Loucy (cell line): ENCODE results near the gene KBTBD3.
A peak's percentile ranks its signal among the peaks of the same experiment; 100 is the strongest.

Source experiments
- H2AFZ ChIP-seq: fragments of 200-600 bp; sonication (generic); 2 replicates; pipeline ENCODE4 v1.6.0; 2016; ENCODE audit warnings: antibody characterized with exemption, mild to moderate bottlenecking, low read length, moderate library complexity
- H3F3A ChIP-seq: fragments of 200-600 bp; 2 replicates; pipeline ENCODE4 v1.6.0; 2016; ENCODE audit warnings: antibody characterized with exemption, low read depth, mild to moderate bottlenecking
- H3K27me3 ChIP-seq: fragments of 200-600 bp; sonication (generic); 2 replicates; pipeline ENCODE4 v1.6.1; 2014; ENCODE audit warnings: low read length, mild to moderate bottlenecking; ENCODE audit not compliant: insufficient read depth, poor library complexity, severe bottlenecking
- H3K36me3 ChIP-seq: fragments of 200-600 bp; sonication (generic); 2 replicates; pipeline ENCODE4 v1.6.1; 2016; ENCODE audit warnings: low read length; ENCODE audit not compliant: insufficient read depth
- H3K4me1 ChIP-seq: fragments of 200-600 bp; sonication (generic); 2 replicates; pipeline ENCODE4 v1.5.1; 2014; ENCODE audit warnings: low read length, mild to moderate bottlenecking; ENCODE audit not compliant: insufficient read depth, poor library complexity, severe bottlenecking
- H3K4me2 ChIP-seq: fragments of 200-600 bp; sonication (generic); 2 replicates; pipeline ENCODE4 v1.6.0; 2014; ENCODE audit warnings: antibody characterized with exemption, low read length, low read depth, mild to moderate bottlenecking; ENCODE audit not compliant: poor library complexity, severe bottlenecking
- H3K4me3 ChIP-seq: fragments of 200-600 bp; sonication (generic); 2 replicates; pipeline ENCODE4 v1.5.1; 2014; ENCODE audit warnings: low read length, mild to moderate bottlenecking, mixed read lengths; ENCODE audit not compliant: poor library complexity, severe bottlenecking
- H3K79me2 ChIP-seq: fragments of 200-600 bp; sonication (generic); 2 replicates; pipeline ENCODE4 v1.6.1; 2014; ENCODE audit warnings: low read length; ENCODE audit not compliant: insufficient read depth
- H3K9ac ChIP-seq: fragments of 200-600 bp; sonication (generic); 2 replicates; pipeline ENCODE4 v1.6.0; 2014; ENCODE audit warnings: mild to moderate bottlenecking, low read depth, low read length, moderate library complexity; ENCODE audit not compliant: poor library complexity, severe bottlenecking
- H3K9me2 ChIP-seq: fragments of 200-600 bp; sonication (generic); replicated peaks from 2 replicates; pipeline ENCODE4 v1.6.1; 2016; ENCODE audit warnings: low read depth, low read length, mixed read lengths
- H3K9me3 ChIP-seq: fragments of 200-600 bp; sonication (generic); 2 replicates; pipeline ENCODE4 v1.6.1; 2014; ENCODE audit warnings: mild to moderate bottlenecking, antibody characterized with exemption, low read length, low read depth; ENCODE audit not compliant: insufficient read depth
- H4K20me1 ChIP-seq: fragments of 200-600 bp; sonication (generic); 2 replicates; pipeline ENCODE4 v1.6.0; 2014; ENCODE audit warnings: antibody characterized with exemption, low read length, mild to moderate bottlenecking; ENCODE audit not compliant: insufficient read depth, poor library complexity, severe bottlenecking
- EZH2phosphoT487 ChIP-seq: fragments of 200-600 bp; IDR thresholded peaks from 2 replicates; pipeline ENCODE4 v1.6.1; 2018; ENCODE audit warnings: antibody characterized with exemption, mild to moderate bottlenecking, moderate library complexity, borderline replicate concordance
- TF ChIP-seq, protein P1 (sequence below): fragments of 200-600 bp; sonication (generic); conservative IDR thresholded peaks from 2 replicates; pipeline ENCODE4 v1.5.1; 2014; ENCODE audit warnings: mild to moderate bottlenecking, antibody characterized with exemption, low read length

KBTBD3 gene, protein sequence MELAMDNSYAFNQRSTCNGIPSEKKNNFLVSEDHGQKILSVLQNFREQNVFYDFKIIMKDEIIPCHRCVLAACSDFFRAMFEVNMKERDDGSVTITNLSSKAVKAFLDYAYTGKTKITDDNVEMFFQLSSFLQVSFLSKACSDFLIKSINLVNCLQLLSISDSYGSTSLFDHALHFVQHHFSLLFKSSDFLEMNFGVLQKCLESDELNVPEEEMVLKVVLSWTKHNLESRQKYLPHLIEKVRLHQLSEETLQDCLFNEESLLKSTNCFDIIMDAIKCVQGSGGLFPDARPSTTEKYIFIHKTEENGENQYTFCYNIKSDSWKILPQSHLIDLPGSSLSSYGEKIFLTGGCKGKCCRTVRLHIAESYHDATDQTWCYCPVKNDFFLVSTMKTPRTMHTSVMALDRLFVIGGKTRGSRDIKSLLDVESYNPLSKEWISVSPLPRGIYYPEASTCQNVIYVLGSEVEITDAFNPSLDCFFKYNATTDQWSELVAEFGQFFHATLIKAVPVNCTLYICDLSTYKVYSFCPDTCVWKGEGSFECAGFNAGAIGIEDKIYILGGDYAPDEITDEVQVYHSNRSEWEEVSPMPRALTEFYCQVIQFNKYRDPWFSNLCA

DNA sequence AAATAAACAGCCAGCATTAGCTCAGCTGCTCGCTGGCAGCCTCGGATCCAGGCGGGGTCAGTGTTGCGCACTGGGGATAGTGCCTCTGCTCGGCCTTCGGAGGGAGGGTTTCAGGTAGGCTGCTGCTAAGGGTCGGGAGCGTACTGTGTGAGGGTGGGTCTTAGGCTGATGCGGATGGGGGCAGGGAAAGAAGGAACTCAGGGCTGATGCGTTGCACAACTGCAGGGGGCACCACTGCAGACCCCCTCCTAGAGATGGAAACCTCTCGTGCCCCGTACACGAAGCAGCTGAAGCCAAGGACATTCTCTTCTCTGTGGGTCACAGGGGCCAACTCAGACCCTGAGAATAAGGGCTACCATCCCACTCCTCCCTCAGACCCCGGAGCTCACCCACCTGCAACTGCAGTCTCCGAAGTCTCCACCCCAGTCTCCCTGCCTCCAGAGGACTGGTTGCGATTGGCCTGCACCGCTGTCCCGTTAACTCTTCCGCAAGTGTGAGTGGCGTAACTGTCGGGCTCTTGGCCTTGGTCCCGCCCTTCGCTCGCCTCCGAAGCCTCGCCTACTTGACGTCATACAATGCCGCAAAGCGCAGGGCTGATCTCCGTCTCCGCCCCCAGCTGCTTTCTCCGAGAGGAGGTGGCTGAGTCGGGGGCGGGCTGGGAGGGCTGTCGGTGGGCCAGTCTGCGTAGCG, at the start of gene KBTBD3:
TSS of gene KBTBD3 (minus strand) at position 429 of the 690 bp plus-strand sequence. CDS start 18,250 bp downstream, outside the sequence.
- Histone ChIP-seq H2AFZ (peak within 1 kb of the TSS; percentile 98), H3K9ac (peak within 1 kb of the TSS; percentile 96), H3K27me3 (no peaks in the 10 kb centered on the region), H3K9me3 (no peaks in the 10 kb centered on the region), H3K79me2 (peaks cover 45% of the 10 kb centered on the region), H3K4me1 (peaks cover 46% of the 10 kb centered on the region), H3K9me2 (no peaks in the 10 kb centered on the region), H3K4me3 (peak within 1 kb of the TSS; percentile 86), H3K4me2 (peak within 1 kb of the TSS; percentile 88), H3K36me3 (no peaks in the 10 kb centered on the region), H3F3A (no peaks in the 10 kb centered on the region), H4K20me1 (peaks cover 41% of the 10 kb centered on the region)
- no peak for TF ChIP-seq EZH2phosphoT487
- TF ChIP-seq, protein P1, sequence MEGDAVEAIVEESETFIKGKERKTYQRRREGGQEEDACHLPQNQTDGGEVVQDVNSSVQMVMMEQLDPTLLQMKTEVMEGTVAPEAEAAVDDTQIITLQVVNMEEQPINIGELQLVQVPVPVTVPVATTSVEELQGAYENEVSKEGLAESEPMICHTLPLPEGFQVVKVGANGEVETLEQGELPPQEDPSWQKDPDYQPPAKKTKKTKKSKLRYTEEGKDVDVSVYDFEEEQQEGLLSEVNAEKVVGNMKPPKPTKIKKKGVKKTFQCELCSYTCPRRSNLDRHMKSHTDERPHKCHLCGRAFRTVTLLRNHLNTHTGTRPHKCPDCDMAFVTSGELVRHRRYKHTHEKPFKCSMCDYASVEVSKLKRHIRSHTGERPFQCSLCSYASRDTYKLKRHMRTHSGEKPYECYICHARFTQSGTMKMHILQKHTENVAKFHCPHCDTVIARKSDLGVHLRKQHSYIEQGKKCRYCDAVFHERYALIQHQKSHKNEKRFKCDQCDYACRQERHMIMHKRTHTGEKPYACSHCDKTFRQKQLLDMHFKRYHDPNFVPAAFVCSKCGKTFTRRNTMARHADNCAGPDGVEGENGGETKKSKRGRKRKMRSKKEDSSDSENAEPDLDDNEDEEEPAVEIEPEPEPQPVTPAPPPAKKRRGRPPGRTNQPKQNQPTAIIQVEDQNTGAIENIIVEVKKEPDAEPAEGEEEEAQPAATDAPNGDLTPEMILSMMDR, result peak; percentile 56

DNA sequence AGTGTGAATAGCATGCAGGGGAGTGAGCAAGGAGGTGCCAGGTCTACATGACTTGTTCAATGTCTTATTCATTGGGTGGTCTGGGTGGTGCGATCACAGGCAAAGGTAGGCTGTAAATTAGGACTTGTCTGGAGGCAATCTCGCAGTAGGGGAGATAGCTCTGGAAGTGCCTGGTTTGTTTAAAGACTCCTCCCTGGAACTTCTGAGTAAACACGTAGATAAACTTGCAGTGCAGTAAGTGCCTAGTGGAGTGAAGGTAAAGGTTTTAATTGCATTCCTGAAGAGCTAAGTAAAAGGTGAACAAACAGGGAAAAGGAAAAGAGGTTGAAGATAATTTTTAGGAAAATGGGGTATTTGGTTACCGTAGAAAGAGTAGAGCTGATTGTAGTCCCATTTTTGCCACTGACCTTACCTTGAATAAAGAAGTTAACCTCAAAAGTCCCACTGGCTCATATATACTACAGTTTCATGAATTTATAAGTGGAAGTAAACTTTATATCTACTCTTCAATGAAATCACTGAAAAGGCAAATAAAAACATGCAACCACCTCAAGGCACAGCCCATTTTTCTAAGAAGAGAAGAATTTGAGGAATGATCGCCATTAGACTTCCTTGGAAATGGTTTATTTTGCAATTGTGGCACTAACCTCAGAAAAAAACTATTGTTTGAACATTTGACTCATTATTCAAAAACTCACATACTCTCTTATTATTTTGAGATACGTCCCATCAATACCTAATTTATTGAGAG, 44.6 kb upstream of the KBTBD3 start:
- no peaks in the 10 kb centered on the region for H3K27me3 ChIP-seq
- TF ChIP-seq EZH2phosphoT487, result no peak
- TF ChIP-seq, protein P1, result no peak
- H3K36me3 ChIP-seq, result no peaks in the 10 kb centered on the region
- H3K4me3 ChIP-seq, result no peak overlapping the region
- H3F3A ChIP-seq, result no peaks in the 10 kb centered on the region
- no peaks in the 10 kb centered on the region for H4K20me1 ChIP-seq
- H3K79me2 ChIP-seq, result no peaks in the 10 kb centered on the region
- no peaks in the 10 kb centered on the region for H3K9me3 ChIP-seq
- H2AFZ ChIP-seq, result no peak overlapping the region
- H3K9ac ChIP-seq, result no peak overlapping the region
- H3K4me2 ChIP-seq, result no peak overlapping the region
- no peaks in the 10 kb centered on the region for H3K9me2 ChIP-seq
- no peaks in the 10 kb centered on the region for H3K4me1 ChIP-seq

DNA sequence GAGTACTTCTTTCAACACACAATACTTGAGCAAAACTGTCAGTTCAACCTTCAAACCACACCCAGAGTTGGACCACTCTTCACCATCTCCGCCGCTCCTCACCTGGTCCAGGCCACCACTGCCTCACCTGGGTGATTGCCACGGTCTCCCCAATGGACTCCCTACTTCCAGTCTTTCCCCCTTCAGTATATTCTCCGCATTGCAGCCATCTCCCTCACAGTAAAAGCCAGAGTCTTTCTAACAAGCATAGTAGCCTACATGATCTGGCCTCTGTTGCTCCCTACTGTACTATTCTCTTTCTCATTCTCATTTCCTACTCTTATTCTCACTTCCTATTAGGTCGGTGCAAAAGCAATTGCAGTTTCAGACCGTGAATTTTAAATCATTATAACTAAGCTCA, 28.8 kb upstream of the KBTBD3 start:
- Histone ChIP-seq H3F3A (no peaks in the 10 kb centered on the region), H3K79me2 (no peaks in the 10 kb centered on the region), H3K4me1 (no peaks in the 10 kb centered on the region), H4K20me1 (no peaks in the 10 kb centered on the region), H3K27me3 (no peaks in the 10 kb centered on the region), H3K4me2 (no peak overlapping the region), H2AFZ (no peak overlapping the region), H3K9me3 (no peaks in the 10 kb centered on the region), H3K36me3 (no peaks in the 10 kb centered on the region), H3K4me3 (no peak overlapping the region), H3K9ac (no peak overlapping the region), H3K9me2 (no peaks in the 10 kb centered on the region)
- TF ChIP-seq, protein P1, result no peak
